NCI-H2029 (cell line): ENCODE data around the gene LDB1.

Experiments used
- DNase-seq: peaks from one replicate; lab custom pipeline; 2025; lab: John Stamatoyannopoulos, UW

Gene LDB1

DNA sequence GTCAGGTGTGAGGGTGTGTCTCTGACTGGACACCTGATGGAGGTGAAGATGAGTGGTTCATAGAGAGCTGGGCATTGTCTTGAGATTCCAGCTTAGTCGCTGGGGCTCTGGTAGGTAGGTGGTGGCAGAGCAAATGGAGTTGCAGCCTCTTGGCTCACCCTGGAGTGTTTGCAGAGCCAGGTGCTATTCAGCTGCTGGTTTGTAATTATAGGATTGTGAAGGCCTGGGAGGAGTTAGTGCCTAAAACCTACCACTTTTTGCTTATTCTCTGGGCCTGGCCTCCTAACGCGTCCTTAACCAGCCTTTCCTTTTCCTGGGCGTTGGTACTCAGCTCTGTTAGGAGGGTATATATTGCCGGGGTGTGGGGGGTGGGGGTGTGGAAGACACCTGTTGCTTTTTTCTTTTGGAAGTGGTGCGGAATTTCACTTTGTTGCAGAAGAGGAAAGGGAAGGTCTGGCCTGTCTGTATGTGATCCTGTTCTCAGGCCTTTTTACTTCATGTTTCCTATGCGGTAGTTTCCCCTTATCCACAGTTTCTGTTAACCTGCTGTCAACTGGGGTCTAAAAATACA lies 15.9 kb upstream of the LDB1 start:
- peak; percentile 33 for DNase-seq

DNA sequence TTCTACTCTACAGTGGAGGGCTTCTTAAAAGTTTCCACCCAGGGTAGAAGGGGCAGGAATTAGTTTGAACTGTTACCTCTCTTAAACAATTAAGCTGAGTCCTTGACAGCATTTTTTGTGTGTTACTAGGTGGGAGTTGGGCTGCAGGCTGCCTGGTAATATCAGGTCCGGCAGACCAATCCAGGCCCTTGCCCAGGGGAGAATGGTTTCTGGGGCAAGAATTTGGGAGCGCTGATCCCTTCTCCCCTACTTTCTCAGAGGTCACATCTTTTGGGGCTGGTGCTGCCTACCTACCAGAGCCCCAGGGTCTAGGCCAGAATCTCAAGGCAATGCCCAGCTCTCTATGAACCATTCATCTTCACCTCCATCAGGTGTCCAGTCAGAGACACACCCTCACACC lies 14.2 kb upstream of the LDB1 start:
- no peak for DNase-seq

DNA sequence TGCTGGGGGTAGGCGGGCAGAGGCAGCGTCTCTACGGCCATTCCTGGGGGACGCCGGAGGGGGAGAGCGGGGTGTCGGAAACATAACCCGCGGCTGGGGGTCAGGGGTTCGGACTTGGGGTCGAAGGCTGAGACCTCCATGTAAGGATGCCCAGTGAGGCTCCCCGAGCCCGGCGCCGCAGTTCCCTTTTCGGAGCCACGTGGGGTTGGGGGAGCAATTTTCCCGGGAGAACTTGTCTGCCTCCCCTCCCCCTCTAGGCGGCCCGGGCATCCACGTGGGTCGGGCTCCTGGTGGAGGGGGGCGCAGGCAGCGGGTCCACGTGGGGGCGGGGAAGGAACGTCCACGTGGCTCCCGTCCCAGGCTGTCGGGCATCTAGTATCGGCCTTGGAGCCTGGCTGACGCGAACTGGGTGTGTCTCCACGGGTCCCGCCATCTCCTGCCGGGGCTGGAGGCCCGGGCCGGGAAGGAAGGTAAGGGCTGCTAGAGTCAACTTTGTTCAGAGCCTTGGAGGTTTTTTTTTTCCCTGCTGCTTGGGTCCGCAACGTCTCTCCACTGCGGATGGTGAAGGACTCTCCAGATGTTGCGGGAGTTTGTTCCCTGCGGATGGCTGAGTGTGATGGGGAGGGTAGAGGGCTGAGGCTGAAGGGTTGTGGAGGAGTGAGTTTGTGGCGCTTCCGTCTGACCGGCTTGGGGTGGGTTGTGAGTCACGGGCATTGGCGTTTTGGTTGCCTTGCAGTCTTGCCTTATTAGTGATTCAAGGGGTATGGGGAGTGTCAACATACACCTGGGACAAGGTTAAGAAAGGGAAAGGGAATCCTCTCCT lies 13.4 kb upstream of the LDB1 start:
- DNase-seq: peak; percentile 8

DNA sequence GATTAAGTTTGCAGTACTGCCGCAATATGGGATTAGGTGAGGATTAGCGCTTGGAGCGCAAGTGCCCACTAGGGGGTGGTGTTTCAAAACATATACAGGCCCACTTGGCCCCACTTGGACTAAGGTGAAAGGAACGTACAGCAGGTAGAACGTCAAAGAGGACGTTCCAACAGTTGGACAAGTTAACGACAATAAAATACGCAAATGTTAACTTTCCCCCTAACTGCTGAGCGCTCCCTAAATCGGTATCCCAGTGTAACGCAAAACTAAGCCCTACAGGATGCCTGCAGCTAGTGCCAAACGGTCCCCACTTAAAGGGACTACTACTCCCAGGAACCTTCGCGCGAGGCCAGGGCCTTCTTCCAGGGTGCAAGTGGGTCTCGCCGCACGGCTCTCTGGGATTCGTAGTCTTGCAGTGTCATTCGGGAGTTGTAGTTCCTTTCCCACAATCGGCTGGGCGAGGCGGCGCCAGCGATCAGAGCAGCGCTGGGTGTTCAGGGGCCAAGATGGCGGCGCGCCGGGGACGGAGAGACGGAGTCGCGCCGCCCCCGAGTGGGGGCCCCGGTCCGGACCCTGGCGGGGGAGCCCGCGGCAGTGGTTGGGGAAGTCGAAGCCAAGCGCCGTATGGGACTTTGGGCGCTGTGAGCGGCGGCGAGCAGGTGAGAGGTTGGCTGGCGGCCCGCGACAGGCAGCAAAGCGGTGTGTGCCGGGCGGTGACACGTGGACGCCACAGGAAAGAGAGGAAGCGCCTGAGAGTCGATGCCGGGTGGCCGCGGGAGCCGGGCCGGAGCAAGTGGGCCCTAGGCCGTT lies 12.6 kb upstream of the LDB1 start, which contains the start of gene PPRC1:
Gene PPRC1, plus strand, starts transcription at position 478 of the 810 bp plus-strand sequence. Its CDS starts 29 bp downstream, at position 507.
- DNase-seq: peak; percentile 88

DNA sequence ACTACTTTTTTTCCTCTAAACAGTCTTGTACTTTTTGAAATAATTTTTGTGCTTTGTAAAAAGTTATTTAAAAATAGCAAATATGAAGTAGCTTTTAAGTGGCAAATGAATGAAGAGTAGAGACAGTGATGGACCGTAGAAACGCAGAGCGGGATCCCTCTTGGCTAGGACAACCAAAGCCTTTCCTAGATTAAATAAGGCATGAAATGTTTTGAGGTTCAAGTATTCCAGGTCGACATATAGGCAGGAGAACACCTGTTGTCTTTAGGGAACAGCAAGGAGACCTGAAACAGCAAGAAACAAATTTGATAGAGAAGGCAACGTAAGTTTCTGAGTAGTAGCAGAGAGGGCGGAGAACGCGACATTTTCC lies 12.0 kb upstream of the LDB1 start:
- DNase-seq: no peak

DNA sequence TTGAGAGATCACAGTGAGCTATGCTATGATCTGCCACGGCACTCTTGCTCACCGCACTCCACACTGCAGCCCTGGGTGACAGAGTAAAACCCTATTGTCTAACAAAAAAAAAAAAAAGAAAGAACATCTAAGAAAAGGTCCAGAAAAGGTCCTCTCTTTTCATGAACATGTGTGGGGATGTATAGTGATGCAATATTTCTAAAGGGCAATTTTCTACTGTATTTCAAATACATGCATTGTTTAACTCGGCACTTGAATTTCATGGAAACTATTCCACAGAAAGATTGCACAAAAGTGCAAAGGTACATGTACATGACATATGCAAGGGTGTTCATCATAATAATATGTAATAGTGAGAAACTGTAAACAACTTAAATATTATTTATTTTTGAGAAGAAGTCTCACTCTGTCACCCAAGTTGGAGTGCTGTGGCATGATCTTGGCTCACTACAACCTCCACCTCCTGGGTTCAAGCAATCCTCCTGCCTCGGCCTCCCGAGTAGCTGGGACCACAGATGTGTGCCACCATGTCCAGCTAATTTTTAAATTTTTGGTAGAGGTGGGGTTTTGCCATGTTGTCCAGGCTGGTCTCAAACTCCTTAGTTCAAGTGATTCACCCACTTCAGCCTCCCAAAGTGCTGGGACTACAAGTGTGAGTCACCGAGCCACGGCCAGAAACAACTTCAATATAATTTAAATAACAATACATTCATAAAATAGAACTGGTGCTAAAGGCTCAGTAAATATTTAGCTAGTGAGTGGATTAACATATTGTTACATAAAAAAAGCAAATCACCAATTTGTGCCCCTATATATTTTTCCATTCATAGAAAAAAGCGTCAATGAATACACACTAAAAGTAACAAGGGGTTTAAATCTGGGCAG lies 11.4 kb upstream of the LDB1 start:
- no peak for DNase-seq

DNA sequence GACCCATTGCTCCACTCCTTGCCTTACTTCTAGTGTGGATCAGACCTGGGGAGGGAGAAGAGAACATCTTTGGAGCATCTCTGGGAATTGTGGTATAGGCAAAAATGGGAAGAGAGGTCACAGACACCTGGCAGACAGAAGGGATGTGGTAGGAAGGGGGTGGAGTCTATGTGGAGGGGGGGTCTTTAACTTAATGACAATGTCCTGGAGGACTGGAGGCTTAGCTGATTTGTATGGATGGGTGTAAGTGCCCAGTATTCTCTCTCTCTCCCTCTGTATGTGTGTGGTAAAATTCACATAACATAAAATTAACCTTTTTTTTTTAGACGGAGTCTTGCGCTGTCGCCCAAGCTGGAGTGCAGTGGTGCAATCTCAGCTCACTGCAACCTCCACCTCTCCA lies 3.1 kb upstream of the LDB1 start:
- no peak for DNase-seq

DNA sequence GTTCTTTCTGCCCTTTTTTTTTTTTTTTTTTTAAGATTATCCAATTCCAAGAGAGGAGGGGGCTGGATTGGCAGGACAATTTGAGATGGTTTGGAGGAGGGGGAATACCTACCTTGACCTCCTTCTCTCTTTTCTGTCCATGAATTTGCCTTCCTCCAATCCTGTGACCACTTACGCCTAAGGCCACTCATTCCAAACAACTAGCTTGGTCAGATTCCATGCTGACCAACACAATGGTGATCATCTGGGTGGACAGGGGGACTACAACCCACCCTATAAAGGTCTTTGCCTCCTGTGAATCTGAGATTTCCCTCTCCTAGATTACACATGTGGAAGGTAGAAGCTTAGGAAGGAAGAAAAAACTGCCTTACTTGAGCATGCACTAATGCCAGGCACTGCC lies 2.3 kb upstream of the LDB1 start:
- no peak for DNase-seq

DNA sequence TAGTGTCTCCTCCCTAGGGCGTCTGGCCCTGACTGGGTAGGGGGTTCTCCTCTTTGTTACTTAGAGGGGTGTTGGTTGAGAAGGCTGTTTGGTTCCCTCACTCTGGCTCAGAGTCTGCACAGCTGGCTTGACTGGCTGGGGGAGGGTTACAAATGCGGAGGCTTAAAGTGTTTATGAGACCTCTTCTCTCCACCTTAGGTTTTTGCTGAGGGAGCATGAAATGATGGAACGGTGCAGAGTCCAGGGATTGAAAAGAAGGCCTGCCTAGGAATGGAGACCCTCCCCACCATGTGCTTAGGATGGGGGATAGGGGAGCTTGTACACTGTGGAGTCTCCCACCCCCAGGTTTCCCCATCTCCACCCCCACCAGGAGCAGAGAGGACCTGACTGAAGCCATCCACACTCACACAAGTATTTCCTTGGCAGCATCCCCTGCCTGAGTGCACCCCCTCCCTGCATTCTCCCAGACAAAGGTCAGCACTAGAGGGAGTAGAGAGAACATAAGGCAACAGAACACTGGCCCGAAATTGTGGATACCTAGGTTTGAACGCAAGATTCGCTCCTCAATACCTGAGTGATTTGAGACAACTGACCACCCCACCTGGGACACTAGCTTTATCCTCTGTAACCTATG lies 1.7 kb upstream of the LDB1 start:
- no peak for DNase-seq

DNA sequence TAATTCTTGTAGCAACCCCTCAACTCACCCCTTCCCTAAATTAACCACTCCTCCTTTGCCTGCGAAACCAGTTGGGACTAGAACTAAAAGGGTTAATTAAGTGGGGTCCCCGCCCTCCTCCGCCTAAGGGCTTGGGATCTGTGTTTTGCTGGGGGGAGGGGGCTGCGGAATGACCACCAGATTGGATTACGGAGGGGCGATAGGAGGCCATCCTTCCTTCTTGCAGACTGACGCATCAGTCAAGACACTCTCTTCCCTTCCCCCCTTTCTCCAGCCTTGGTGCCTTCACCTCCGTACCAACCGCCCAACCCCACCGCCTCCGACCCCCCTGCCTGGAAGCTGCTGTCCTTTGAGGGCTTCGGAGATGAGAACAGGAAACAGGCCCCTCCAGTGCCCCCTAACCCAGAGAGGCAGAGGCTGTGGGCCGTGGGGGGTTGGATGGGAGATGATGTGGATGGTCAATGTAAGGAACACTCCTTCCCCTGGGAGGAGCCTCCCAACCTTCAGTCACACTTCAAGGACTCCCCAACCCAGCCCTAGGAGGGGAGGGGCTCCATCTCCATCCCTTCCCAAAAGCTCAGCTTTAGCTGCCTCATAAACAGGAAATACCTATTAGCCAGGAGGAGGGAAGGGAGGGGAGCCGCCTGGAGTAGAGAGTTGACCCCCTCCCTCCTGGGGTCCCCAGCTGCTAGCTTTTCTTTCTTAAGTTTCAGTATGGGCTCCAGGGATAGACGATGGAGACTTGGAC lies 997 bp upstream of the LDB1 start:
- no peak for DNase-seq

DNA sequence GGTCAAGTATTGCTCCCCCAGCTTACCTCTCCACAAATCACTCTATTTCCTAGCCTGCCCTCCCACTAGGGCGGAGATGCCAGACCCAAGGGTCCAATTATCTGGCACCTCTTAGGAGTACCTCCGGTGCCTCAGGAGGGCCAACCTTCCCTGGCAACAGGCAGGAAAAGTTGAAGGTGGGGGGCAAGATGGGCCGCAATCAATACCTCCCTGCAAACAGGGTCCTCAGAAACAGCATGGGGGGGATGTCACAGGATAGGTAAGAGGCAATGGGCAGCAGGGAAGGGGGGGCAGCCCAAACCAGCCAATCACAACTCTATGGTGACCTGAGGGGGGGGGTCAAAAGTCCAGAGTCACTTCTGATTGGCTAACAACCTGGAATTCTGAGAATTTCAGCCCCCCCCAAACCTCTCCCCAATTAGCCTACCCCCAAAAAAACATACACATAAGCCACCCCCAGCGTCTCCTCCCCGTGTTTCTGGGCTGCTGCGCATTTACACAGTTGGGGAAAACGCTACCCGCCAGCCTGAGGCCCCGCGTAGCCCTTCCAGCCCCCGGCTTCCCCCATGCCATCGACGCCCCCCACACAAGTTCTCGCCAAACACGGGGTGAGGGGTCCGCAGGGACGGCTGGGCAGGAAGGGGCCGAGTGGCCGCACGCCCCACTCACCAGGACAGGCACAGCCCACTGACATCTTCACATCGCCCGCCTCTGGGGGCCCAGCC lies 589 bp downstream of the LDB1 start:
- peak; percentile 3 for DNase-seq

DNA sequence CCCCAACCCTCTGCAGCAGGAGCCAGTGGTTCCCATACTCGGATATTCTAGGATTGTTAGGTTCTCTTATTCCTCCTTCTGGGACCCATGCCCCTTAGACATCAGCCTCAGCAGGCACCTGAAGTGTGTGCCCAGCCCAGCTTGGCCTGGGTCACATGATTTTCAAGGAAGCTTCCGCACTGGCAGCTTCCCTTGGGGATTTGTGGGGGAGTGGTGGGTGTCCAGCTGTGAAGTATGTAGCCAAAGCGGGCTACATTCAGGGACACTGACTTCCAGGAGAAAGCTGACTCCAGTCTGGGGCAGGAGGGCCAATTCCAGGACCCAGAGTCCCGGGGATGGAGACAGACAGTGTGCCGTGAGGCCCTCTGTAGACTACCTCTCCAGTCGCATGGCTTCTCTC lies 1.3 kb downstream of the LDB1 start:
- no peak for DNase-seq

DNA sequence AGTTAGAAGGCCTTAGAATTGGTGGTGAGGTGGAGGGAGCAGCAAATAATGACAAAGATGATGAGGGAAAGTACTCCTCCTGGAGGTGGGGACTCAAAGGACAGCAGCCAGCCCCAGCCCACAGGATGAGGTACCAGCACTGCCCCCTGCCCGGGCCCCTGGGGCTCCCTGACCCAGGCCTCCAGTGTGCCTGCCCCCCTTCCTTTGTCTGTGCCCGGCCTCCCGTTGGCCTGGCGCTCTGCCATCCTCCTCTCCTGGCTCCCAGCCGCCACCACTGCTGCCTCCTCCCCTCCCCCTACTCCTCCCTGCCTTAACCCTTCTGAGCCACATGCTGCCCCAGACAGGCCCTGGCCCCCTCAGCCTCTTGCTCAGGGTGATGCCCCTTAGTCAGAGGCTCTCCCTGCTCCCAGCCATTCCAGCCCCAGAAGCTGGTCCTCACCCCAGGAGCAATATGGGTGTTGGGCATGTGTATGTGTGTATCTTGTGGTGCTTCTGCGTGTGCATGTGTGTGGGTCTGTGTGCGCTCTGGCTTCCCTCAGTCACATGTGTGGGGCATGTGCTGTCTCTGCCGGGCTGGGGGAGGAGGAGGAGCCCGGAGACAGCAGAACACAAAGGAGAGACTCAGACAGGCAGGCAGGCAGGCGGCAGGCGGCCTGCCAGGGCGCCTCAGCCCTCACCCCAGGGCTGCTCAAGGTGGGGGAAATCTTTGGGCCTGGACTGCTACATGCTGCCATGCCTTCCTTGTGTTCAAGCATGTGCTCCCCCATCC lies 2.6 kb downstream of the LDB1 start:
- DNase-seq: peak; percentile 48

DNA sequence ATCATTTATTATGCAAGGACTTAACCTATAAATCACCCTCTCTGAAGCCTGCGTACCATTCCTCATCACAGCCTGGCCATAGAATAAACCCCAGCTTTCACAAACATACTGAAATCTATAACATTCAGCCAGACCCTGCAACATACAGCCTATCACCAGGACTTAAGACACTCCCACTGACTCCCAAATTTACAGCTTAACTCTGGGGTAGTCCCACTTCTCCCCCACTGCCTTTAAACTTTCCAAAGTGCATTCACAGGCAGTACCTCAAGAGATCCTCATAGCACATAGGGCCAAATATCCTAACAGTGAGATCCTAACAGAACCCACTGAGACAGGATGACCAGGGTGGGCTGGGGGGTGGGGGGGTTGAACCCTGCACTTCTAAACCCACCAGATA lies 3.5 kb downstream of the LDB1 start:
- no peak for DNase-seq

DNA sequence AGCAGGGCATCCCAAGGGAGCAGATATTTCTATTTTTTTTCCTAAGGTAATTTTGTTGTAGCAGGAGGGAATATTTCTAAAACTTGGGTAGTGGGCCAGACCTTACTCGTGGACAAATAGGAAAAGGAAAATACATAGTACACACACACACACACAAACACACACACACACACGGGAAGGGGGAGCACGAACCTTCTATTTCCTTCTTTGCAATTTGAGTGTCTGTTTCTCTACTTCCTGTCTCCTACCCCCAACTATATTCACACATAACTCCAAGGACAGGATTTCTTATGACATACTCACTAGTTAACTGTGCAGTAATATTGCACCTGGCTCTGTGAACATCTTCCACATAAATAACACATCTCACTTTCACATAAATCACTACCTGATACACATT lies 4.4 kb downstream of the LDB1 start:
- DNase-seq: no peak

DNA sequence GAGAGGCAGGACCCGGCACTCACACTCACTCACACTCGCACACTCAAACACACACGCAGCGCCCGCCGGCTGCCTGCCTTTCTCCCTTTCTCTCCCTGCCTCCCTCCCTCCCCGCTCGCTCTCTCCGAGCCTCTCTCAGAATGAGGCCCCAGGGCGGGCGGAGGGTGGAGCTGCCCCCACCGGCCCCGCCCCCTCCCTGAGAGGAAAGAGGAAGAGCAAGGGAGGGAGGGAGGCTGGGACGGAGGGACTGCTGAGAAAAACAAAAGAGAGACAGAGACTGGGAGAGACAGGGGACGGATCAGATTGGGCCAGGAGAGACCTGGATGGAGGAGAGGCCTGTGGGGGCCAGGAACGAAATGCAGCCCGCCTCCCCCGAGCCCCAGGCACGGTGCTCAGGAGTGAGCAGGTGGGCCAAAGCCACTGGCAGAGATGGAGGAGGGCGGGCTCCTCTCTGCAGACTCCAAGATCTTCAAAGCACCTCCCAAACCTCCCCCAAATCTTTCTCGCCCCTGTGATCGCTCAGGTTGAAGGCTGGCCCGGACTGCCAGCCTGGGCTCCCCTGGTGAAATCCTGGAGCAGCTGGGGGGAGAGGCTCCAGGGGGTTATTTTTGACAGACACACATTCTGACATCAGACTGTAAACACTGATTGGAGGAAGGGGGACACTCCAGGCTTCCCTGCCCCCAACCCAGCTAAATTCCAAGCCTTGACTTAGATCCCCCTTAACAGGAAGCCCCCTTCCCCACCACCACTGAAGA lies 5.1 kb downstream of the LDB1 start:
- DNase-seq: peak; percentile 65

DNA sequence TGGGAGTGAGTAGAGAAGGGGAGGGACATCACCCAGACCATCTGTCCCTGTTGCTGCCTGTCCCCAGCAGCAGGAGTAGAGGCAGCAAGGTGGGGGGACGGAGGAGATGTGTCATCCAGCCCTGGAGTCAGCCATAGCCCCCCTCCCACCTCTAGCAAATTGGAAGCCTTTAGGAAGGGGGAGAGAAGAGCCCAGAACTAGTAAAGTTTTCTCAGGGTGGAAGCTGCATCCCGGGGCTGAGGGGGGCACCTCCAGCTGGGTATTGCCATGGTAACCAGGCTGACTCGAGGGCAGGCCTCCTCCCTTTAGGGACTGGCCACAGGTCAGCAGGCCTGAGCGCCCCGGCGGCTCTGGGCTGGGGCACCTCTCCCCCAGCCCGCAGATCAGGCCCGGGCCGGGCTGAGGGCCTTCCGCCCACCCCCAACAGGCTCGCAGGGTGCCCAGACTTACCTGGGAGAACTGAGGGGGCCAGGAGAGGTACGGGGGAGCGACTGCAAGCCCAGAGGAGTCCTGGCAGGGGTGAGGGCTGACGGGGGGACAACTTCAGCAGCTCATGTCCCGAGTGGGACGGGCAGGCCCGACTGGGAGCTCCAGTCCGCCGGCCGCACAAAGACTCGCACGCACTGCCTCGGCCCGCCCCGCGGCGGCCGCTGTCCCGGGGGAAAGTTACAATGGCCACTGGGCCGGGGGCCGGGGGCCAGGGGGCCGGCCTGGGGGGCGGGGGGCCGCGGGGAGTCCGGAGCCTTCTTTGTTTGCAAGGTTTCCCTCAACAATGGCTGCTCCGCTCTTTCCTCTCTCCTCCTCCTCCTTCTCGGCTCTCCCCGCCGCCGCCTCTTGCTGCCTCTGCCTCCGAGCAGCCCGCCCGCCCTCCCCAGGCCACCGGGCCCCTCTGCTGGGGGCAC lies 6.0 kb downstream of the LDB1 start:
- DNase-seq: no peak
